ENCODE data around the gene NOP9. TPM values are rescaled to one million over a fixed set of nuclear protein-coding genes. Genes with fewer than 3 reads are reported as not detected.

NOP9 gene
- total and polyA plus RNA-seq, 9 of the 15 experiments (the other 6 are each of a cell fraction or from before 2014, with no cell fraction given) = 1.0 to 27.9 (median 15.1) TPM

DNA sequence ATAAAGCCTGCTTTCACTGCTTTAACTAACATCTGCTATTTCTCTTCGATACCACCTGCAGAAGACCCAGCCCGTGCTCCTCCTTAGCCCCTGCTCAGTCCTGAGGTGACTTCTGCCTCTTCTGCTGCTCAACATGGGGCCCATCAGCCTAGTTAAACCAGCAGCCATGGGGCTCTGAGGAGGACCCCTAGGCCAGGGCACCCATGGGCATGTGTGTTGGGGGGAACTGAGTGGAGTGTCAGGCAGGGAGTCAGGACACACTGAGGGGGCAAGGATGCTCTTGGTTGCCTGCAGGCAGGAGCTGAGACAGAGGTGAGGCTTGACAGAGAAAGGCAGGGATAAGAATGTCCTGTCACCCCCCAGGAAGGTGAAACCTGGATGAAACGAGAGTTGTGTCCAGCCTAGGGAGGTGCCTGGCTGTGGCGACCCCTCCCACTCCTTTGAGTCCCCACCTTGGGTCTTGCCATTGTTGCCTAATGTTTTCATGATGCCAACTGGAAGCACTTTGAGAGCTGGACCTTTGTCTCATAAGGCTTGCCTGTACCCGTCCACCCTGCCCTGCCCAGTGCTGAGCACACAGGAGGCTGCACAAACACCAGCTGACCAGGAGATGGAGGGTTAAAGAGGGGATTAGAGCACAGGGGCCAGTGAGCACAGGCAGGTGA, 15.7 kb upstream of the NOP9 start:
- intact Hi-C loops (cut with micrococcal nuclease) (no loop called here), in situ Hi-C loops (cut with MboI) (no loop called here)
- Histone ChIP-seq H3K9ac (ENCODE audit: insufficient read depth in 1 of 2, low read depth in 2 of 2, low read length in 2 of 2) (no peak overlapping the region), H3K27me3 (ENCODE audit: control insufficient read depth in 2 of 2, insufficient read depth in 2 of 2, low read length in 2 of 2) (no peaks in the 10 kb centered on the region), H3K4me2 (ENCODE audit: insufficient read depth, low read length) (no peak overlapping the region), H3K4me3 (no peak overlapping the region), H4K20me1 (replicated peaks; ENCODE audit: control insufficient read depth, insufficient read depth, low read length) (no peaks in the 10 kb centered on the region), H3K79me2 (ENCODE audit: control insufficient read depth, insufficient read depth, low read length) (no peaks in the 10 kb centered on the region), H2AFZ (ENCODE audit: low read depth, low read length) (no peak overlapping the region), H3K9me3 (replicated peaks; ENCODE audit: control insufficient read depth, insufficient read depth, low read depth, low read length) (no peaks in the 10 kb centered on the region), H3K9me1 (ENCODE audit: control insufficient read depth, insufficient read depth, low read length) (no peaks in the 10 kb centered on the region), H3K36me3 (ENCODE audit: control insufficient read depth, insufficient read depth, low read length) (no peaks in the 10 kb centered on the region), H3K4me1 (replicated peaks in 1 of 2; ENCODE audit: control insufficient read depth in 2 of 2, insufficient read depth in 2 of 2, low read length in 2 of 2) (no peaks in the 10 kb centered on the region; a peak in 1 of 5 replicates), H3K27ac (ENCODE audit: extremely low read depth, low read depth, low read length) (no peak overlapping the region)
- 49% methylated on average over 5 of the region's 5 CpGs for WGBS (ENCODE audit: insufficient coverage, low coverage, missing lambda C conversion rate)
- CTCF ChIA-PET (ENCODE audit: low intra/inter-chr PET ratio) = interaction anchor here (0.6 kb wide), 1 partner anchor 428 kb away, joined by 3 read pairs; no protein-coding TSS in a partner anchor
- DNase-seq (ENCODE audit: extremely low read depth in 1 of 4, low spot score in 3 of 4) (no peak), FAIRE-seq (no peak), ATAC-seq (no peak; the same call in 2 of the 3 replicates)
- POLR2A ChIA-PET = interaction anchor here (1.7 kb wide), 1 partner anchor 12 kb away, joined by 5 read pairs; no protein-coding TSS in a partner anchor
- no TSS peak for BruUV-seq (replicated peaks)
- TF ChIP-seq, protein P1, sequence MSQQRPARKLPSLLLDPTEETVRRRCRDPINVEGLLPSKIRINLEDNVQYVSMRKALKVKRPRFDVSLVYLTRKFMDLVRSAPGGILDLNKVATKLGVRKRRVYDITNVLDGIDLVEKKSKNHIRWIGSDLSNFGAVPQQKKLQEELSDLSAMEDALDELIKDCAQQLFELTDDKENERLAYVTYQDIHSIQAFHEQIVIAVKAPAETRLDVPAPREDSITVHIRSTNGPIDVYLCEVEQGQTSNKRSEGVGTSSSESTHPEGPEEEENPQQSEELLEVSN (IDR thresholded peaks at IDR 0.05; ENCODE audit: borderline replicate concordance in 1 of 2, extremely low read depth in 1 of 2, insufficient read depth in 1 of 2, insufficient read length in 1 of 2, low read depth in 1 of 2, low read length in 1 of 2, poor library complexity in 1 of 2, severe bottlenecking in 1 of 2) = no peak
- TF ChIP-seq, protein P2, sequence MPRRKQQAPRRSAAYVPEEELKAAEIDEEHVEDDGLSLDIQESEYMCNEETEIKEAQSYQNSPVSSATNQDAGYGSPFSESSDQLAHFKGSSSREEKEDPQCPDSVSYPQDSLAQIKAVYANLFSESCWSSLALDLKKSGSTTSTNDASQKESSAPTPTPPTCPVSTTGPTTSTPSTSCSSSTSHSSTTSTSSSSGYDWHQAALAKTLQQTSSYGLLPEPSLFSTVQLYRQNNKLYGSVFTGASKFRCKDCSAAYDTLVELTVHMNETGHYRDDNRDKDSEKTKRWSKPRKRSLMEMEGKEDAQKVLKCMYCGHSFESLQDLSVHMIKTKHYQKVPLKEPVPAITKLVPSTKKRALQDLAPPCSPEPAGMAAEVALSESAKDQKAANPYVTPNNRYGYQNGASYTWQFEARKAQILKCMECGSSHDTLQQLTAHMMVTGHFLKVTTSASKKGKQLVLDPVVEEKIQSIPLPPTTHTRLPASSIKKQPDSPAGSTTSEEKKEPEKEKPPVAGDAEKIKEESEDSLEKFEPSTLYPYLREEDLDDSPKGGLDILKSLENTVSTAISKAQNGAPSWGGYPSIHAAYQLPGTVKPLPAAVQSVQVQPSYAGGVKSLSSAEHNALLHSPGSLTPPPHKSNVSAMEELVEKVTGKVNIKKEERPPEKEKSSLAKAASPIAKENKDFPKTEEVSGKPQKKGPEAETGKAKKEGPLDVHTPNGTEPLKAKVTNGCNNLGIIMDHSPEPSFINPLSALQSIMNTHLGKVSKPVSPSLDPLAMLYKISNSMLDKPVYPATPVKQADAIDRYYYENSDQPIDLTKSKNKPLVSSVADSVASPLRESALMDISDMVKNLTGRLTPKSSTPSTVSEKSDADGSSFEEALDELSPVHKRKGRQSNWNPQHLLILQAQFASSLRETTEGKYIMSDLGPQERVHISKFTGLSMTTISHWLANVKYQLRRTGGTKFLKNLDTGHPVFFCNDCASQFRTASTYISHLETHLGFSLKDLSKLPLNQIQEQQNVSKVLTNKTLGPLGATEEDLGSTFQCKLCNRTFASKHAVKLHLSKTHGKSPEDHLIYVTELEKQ (CRISPR knock-in tag; IDR thresholded peaks at IDR 0.05) = no peak
- TF ChIP-seq HIVEP1 (CRISPR knock-in tag; IDR thresholded peaks at IDR 0.05) (no peak), ZNF79 (CRISPR knock-in tag; IDR thresholded peaks at IDR 0.05; ENCODE audit: low read depth) (no peak), HDAC6 (IDR thresholded peaks at IDR 0.05; ENCODE audit: low read depth, low read length) (no peak), ZNF77 (CRISPR knock-in tag; IDR thresholded peaks at IDR 0.05) (no peak), STAG1 (CRISPR knock-in tag; IDR thresholded peaks at IDR 0.05; ENCODE audit: borderline replicate concordance) (no peak), ZNF263 (CRISPR knock-in tag; IDR thresholded peaks at IDR 0.05; ENCODE audit: borderline replicate concordance) (no peak), TEAD1 (CRISPR knock-in tag; IDR thresholded peaks at IDR 0.05) (no peak), ILF3 (IDR thresholded peaks at IDR 0.05; ENCODE audit: borderline replicate concordance) (no peak), MYBL2 (IDR thresholded peaks at IDR 0.05; ENCODE audit: low read depth) (no peak), MYBL2 (CRISPR knock-in tag; IDR thresholded peaks at IDR 0.05; ENCODE audit: borderline replicate concordance) (no peak)
- TF ChIP-seq, protein P3, sequence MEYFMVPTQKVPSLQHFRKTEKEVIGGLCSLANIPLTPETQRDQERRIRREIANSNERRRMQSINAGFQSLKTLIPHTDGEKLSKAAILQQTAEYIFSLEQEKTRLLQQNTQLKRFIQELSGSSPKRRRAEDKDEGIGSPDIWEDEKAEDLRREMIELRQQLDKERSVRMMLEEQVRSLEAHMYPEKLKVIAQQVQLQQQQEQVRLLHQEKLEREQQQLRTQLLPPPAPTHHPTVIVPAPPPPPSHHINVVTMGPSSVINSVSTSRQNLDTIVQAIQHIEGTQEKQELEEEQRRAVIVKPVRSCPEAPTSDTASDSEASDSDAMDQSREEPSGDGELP (CRISPR knock-in tag; IDR thresholded peaks at IDR 0.05; ENCODE audit: borderline replicate concordance) = no peak
- TF ChIP-seq, protein P4, sequence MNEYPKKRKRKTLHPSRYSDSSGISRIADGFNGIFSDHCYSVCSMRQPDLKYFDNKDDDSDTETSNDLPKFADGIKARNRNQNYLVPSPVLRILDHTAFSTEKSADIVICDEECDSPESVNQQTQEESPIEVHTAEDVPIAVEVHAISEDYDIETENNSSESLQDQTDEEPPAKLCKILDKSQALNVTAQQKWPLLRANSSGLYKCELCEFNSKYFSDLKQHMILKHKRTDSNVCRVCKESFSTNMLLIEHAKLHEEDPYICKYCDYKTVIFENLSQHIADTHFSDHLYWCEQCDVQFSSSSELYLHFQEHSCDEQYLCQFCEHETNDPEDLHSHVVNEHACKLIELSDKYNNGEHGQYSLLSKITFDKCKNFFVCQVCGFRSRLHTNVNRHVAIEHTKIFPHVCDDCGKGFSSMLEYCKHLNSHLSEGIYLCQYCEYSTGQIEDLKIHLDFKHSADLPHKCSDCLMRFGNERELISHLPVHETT (CRISPR knock-in tag; conservative IDR thresholded peaks at IDR 0.05 in 1 of 2, IDR thresholded peaks at IDR 0.05 in 1 of 2) = no peak
